GM21825 (cell line): Measurements from ENCODE around the gene SEMA3C.

Source experiments
- ATAC-seq: cut with Tn5 transposase; IDR thresholded peaks from one replicate; pipeline ENCODE4 v1.9.1; 2021; ENCODE audit warnings: mild to moderate bottlenecking, moderate library complexity; ENCODE audit not compliant: unreplicated experiment

Gene SEMA3C

DNA sequence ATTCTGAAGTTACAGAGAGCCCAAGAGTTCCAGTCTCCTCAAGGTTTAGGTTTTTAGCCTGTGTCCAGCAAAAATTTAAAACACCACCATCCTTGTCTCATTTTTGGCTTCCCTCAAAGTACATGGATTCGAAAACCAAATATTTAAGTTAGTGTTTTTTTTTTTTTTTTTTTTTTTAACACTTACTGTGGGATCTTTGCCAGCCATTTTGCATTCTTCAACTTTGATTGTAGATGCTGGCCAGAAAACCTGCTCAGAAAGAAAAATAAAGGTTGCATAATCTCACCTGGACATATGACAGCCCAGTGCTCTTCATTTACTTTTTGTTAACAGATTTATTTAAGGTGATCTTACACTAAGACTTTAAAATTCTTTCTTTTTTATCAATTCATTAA, 91.6 kb downstream of the SEMA3C start:
- ATAC-seq: no peak

DNA sequence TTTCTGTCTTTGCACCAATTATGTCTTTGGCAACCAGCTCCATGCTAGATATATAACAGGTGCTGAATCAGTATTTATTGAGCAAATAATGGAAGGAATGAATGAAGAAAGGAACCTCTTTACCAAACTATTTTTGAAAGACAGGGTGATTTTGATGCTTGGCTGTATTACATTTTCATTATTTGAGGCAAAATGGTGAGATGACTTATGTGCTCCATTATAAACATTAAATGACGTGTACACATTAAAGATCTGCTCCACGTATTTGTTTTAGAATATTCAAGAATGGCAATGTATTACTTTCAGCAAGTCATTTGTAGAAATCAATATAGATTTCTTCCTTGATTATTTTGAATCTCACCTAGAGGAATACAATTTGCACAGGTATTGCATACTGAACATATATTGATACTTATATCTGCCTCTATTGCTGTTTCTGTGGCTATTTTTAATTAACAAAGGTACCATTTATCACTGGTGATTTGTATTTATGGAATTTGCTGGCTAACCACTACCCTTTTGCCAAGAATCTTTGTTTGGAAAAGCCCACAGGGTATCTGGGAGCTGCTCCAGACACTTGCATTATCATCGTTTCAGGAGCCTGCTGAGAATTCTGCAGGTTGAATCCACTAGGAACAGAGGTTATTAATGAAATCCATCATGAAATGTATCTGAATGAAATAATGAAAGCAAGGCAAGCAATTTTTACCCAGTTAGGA, 92.2 kb downstream of the SEMA3C start:
- ATAC-seq: no peak

DNA sequence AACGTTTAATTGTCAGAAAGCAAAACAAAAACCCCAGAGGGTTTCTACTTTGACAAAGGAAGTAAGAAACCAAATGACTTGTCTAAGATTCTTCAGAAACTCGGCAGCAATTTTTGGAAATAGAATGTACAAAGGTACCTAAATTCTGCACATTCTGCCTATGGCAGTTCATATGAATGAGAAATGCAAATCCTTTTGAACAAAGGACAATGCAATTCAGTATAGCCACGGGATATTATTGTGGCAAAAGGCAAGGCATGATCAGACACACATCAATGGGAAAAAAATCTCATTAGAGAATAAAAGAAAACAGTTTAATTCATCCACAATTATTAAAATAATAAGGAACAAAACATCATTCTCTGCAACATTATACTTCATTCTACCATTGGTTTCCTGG, 93.4 kb downstream of the SEMA3C start:
- ATAC-seq: no peak

DNA sequence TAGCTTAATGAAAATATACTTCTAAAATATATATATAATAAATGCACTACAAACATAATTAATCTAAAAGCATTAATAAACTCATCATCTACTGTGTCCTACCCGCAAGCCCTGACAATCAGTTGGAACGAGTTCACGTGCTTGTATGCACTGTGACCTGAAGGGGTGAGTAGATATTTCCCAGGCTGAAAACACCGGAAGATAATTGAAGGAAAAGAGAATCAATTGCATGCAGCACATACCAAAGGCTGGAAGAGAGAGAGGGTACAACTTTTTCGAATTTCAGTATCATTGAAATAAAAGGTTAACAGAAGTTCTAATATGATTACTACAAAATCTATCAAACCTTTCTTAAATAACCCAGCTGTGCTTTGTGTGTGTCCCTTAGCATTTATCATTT, 94.6 kb downstream of the SEMA3C start:
- ATAC-seq: no peak

DNA sequence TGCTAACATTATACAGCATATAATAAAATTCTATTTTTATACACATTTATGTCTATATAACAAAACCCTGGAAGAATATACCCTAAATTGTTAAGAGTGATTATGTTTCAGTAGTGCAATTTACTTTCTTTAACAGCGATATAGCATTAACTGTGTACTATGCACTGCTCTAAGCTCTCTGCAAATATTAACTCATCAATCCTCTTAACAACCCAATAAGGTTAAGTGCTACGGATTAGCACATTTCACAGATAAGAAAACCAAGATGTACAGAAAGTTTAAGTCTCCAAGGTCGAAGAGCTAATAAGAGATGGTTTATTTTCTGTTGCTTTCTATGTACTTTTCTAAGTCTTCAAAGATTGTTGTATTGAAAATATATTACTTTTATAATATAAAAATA, 95.8 kb downstream of the SEMA3C start:
- no peak for ATAC-seq

DNA sequence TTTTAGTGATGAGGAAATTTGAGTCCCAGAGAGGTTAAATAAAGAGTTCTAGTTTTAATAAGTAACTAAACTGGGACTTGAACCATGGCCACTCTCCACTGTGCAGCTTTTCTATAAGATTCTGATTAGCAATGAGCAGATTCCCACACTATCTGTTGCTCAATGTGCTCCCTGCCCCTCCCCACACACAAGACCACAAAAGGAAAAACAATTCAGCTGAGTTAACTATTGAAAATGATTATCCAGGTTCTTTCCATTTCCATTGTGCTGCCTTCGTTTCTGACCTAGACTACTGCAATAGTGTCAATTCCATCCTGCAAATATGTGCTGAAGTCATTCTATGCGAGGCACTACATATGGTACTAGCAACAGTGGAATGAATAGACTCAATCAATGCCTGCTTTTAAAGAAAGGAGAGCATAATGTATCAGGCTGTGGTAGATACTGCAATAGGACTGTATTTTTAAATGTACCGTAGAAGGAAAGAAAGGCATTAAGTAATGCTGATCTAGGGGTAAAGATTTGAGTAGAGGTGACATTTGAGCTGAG, 97.0 kb downstream of the SEMA3C start:
- ATAC-seq: no peak

DNA sequence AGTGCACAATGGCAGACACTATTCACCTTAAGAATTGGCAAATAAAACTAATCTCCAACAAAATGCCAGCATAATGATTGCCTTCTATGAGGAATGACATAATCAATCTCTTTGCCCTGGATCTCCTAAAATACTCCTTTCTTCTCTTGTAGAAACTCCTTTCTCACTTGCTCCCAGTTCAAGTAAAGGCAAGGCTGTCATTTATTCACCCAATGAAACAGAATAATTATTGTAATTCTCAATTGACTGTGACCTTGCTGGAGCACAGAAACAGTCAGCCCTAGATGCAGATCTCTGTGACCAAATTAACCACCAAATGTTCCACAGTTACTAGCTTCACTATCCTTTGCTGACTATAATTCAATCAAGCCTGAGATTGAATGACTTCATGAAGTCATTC, 99.3 kb downstream of the SEMA3C start:
- ATAC-seq: no peak

DNA sequence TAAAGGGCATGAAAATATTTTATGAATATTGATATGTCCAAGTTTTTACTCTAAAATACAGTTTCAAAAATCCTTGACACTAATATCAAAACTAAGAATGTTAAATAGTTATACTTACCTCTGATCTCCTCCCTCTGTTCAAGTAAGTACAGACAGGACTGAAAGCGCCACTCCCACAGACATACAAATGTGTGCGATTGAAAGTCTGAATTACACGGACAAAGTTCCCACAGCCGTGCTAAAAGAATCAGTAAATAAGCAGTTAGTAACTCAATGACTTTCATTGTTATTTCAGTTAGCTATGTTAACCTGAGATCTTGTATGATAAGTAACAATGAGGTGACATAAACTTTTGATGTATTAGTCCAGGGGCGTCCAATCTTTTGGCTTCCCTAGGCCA, 100.7 kb downstream of the SEMA3C start:
- no peak for ATAC-seq

DNA sequence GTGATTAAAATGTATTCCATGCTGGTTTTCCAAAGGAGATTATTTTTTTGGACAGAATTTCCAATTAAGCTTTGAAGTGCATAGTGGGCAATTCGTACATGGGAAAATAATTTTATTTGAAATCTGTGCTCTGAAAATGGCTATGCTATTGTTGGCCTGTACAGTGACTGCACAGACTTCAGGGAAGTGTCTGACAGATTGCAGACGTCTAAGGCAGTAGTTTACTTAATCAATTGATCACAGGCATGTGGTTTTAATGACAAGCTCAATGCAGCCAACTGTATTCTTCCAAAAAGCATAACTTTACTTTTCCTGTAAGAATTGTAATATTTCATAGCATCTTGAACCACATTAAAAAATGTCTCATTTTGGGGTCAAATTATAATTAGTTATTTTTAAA, 102.0 kb downstream of the SEMA3C start:
- ATAC-seq: no peak

DNA sequence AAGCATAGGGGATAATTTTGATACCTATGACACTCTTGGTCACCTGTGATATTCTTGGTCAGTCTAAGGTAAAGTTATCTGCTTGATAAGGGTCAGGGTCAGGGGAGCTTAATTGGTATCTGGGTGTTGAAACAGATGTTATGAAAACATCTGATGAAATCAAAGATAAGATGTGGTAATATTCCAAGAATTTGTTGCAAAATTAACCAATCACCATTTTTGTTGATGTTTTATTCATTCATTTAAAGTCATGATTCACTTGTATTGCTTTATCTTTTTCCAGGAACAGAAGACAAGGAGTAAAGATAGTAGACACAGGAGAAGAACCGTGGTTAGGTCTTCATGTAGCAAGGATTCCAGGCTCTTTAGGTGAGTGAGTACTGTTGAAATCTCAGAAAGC, 103.1 kb downstream of the SEMA3C start:
- no peak for ATAC-seq

DNA sequence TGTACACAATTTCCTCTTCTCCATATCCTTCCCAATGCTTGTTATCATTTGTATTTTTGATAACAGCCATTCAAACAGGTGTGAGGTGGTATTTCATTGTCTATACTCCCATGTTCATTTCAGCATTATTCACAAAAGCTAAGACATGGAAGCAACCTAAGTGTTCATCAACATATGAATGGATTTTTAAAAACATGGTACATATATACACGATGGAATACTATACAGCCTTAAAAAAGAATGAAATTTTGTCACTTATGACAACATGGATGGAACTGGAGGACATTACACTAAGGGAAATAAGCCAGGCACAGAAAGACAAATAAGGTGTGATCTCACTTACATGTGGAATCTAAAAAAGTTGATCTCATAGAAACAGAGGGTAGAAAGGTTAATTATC, 109.3 kb downstream of the SEMA3C start:
- no peak for ATAC-seq

DNA sequence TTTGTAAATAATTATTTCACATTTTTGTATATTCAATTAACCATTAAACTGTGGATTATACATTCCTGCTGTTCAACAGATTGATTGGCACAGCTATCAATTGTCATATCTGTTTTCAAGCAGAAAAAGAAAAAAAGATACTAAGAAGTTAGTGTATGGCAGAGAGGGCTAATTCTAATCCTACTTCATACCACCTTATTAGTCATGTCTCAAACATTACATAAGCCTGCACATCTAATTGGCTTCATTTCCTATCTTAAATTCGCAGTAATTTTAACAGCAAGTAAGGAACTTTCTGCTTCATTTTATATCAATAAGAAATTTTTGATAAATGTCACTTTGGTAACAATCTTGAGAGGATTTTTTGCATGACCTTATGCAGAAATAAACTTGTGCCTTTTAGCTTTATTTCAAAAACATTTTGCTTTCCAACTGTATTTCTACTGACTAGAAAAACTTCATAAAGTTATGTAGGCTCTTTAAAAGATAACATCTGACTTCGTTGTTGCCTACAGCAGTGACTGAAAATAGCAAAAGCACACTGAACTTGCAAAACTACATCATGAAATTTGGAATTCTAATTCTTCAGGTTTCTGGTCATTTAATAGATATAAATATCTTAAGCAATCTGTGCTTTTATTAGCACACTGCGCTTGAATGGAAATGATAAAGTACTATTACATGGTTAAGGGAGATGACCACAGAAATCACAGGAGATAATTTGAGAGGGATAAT, 111.5 kb downstream of the SEMA3C start:
- no peak for ATAC-seq

DNA sequence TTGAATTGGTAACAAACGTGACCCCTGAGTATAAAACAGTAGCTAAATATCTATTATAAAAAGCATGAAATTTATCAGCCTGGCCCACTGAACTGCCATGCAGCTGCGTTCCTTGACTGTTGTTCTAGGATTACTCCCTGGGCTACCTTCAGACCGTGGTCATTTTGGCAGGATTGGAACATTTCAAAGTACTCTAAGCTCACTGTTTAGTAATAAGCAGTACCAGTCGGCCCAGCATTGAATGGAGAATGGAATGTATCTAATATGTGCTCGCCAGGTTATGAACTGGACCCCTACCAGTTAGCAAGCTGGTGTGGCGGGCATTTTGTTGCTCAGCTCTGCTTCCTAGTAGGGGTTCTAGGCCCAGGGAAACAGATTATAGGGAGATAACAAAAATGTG, 112.2 kb downstream of the SEMA3C start:
- ATAC-seq: no peak

DNA sequence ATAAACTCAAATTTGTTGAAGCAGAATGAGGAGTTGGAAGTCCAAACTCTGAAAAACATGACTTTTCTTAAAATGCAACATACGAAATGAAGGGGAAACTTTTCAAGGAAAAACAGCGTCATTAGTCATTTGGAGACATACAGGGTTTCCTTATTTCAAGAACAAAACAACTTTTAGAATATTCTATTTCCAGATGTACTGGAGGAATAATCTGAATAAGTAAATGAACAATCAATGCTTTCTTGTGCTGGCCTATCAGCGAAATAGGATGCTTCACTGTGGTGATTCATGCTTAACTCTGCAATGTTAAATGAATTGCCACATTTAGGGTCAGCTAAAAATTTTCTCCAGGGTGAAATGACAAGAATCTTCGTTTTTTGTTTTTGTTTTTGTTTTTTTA, 114.3 kb downstream of the SEMA3C start:
- ATAC-seq: no peak

DNA sequence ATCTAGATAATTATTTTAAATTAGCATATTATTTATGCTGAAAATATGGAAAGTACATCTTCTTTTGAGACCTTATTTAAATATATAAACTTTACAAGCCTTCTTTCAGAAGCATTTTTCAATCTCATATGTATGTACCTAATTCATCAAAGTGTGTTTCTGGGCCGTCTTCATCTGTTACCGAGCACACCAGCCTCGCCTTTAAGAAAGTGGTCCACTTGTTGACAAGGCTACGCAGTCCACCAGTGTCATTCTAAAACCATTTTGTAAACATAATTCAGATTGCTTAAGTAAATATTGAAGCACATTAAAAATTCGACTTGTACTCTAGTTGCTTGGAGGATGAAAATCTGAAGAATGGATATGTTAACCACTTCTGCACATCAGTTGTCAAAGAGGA, 116.3 kb downstream of the SEMA3C start:
- no peak for ATAC-seq

DNA sequence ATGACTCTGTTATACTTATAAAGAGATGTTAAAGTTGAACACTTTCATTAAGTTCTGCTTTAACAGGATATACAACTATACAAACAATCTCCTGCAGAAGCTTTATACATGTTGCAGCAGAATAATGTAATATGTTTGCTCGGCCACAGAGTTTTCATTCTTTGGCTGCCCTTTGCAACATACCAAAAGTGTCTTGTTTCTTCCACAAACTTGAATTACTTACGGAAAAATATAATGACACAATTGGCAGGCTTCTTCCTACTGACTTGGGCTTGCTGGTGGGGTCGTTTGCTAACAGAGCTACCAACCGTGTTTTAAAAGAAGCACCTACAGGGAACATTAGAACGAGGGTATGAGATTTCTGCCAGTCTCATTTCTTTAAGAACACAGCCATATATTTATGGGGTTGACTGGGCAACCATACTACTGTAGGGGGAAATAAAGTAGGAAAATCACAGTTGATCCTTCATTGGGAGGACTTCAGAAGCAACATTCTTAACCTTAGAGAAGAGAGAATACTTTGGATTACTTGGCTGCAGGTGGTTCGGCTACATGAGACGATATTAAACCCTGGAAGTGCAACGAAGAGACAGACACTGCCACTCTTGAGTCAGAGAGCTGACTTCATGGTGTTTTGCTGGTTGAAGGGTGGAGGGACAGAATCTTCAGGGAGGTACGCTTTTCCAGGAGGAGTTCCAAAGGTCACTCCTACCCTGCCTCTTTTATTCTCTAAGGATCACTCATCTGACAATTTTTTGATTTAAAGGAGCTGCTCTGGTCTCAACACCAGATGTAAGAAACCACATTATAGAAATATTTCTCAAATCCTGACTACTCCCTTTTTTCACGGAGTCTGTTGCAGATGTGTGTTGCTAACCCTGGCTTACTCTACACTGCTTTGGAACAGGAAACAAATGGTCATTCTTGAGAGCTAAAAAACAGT, 123.9 kb downstream of the SEMA3C start:
- ATAC-seq: no peak

DNA sequence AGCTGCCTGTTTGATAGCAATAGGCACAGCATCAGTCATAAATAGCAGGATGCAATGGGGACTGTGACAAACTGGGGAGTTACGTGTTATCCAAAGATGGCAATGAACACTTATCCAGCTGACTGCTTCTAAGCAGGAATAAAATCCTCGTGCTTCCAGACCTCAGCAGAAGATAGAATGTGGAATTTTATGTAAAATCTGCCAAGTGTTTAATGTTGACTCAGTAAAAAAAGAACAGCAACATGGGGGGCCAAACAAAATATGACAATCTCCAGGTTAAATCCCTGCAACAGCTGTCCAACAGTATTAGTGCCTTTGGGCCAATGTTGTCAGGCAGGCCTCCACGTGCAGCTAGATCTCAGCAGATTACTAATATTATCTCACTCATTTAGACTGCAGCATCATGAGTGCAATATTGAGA, 127.3 kb downstream of the SEMA3C start:
- no peak for ATAC-seq

DNA sequence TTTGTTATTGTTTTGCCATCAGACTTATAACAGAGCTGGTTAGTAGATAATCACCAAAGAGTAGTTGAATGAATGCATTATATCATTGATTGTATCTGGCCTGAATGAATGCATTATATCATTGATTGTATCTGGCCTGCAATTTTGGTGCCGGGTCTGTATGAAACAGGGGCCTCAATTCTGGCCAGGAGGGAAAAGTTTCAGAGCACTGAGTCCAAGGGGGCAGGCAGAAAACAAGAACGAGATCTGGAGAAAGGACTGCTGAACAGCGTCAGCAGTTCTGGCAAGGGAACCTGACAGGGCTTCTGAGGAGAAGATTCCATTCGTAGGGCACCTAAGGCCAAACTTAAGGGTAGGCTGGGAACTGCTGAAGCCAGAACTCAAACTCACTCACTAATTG, 128.0 kb downstream of the SEMA3C start:
- ATAC-seq: no peak

DNA sequence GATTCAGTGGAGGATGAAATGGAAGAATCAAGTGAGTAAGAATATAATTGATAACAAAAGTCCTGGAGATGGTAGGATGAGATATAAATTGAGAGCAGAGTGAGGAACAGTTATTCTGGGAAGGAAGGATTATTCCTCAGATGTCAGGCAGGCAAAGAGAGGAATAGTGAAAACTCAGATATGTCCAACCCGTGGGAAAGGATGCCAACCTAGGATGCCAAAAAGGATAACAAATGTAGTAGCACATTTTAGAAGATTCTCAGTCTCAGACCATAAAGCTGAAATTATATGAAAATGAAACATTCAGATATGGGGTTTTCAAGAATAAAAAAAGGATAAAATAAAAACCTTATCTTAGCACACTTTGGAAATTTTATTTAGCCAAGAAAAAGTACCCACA, 131.1 kb downstream of the SEMA3C start:
- ATAC-seq: no peak

DNA sequence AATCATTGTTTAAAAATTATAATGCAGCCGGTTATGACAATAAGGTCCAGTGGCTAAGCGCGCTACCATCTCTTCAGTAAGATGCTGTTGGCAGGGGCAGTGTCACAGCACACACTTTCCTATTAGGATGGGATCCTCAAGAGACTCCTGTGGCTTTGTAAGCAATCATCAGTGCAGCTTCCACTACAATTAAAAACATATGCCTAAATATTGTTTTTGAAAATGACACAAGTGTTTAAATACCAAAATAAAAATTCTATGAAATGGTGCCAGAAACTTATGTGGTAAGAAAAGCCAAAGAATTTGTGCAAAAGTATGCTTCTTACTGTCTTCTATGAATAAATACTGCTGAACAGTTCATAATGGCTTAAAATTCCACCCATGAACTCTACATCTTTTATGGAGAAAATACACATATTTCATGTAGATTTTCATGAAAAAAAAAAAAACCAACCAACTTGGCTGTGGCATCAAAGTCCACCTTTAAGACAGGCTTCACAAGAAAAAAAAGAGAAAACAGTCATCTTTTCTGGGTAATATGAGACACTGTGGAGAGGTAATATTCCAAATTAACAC, 132.8 kb downstream of the SEMA3C start:
- no peak for ATAC-seq

DNA sequence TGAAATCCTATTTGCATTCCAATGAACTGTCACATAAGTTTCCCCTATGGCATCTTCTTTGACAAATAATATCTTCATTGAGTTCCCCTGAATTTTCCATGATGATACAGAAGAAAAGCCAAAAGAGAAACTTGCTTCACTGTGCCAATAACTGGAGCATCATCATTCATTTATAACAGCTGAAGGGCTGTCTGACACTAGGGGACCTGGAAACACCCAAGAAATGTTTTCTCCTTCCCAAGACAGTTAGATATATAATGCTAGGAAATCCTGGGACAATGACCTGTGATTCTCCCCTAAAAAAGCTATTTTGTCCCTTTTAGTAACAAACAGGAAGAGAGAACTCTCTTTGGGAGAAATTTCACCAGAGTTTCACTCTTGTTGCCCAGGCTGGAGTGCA, 133.6 kb downstream of the SEMA3C start:
- ATAC-seq: no peak
